ENCODE measurements around the gene PARVB. TPM values are rescaled to one million over a fixed set of nuclear protein-coding genes. Genes with fewer than 3 reads are reported as not detected.

The PARVB gene
- total RNA-seq, 1 donor from 2014 or later, result 94.6 TPM

DNA sequence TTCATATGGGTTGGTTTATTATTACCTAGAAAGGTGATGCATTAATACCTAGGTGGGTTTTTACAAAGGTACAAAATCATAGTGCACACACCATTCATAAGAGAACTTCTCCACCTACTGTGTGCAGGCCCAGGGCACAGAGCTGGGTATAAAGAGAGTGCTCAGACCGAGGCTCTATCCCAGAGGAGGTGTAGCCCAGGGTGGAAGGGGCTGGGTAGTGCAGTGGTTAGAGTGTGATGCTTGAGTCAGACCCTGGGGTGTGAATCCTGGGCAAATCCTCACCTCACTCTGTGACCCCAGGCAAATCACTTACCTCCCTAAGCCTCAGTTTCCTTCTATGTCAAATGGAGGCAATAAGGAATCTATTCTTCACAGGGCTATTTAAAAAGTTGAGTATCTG lies 188.8 kb downstream of the PARVB start:
- TF ChIP-seq CTCF (IDR thresholded peaks at IDR 0.05; ENCODE audit: insufficient read depth, low read length, poor library complexity, severe bottlenecking), result no peak
- Histone ChIP-seq H3K4me3 (ENCODE audit: low read depth, low read length) (no peak overlapping the region), H3K36me3 (ENCODE audit: control insufficient read depth, insufficient read depth, low read length) (no peaks in the 10 kb centered on the region), H3K27me3 (ENCODE audit: control insufficient read depth, insufficient read depth, low read length) (no peaks in the 10 kb centered on the region)
- no peak for DNase-seq (ENCODE audit: low read depth)

- TF ChIP-seq CTCF (IDR thresholded peaks at IDR 0.05; ENCODE audit: insufficient read depth, low read length, poor library complexity, severe bottlenecking), result no peak
- DNase-seq (ENCODE audit: low read depth), result no peak
- no peaks in the 10 kb centered on the region for H3K36me3 ChIP-seq (ENCODE audit: control insufficient read depth, insufficient read depth, low read length)
- H3K27me3 ChIP-seq (ENCODE audit: control insufficient read depth, insufficient read depth, low read length), result no peaks in the 10 kb centered on the region
- H3K4me3 ChIP-seq (ENCODE audit: low read depth, low read length), result no peak overlapping the region
Measured at GRCh38 chr22:44213489-44214043, 189.5 kb downstream of the PARVB start.

DNA sequence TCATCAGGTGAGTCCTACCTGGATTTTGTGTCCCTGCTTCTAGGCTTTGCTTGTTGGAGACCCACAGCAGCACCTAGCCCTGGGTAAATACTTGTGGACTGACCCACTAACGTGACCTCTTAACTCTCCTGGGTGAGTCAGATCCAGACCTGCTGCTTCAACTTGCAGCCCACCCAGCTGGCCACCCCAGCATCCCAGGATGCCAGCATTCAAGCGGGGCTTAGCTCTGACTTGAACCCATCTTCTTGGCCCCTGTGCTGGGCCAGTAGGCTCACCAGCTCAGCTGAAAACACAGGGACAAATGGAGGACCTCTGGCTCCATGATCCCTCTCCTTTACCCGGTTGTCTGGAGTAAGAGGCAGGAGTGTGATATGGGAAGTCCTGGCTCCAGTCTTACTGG lies 190.1 kb downstream of the PARVB start:
- no peak for TF ChIP-seq CTCF (IDR thresholded peaks at IDR 0.05; ENCODE audit: insufficient read depth, low read length, poor library complexity, severe bottlenecking)
- no peaks in the 10 kb centered on the region for H3K36me3 ChIP-seq (ENCODE audit: control insufficient read depth, insufficient read depth, low read length)
- DNase-seq (ENCODE audit: low read depth), result no peak
- no peak overlapping the region for H3K4me3 ChIP-seq (ENCODE audit: low read depth, low read length)
- H3K27me3 ChIP-seq (ENCODE audit: control insufficient read depth, insufficient read depth, low read length), result no peaks in the 10 kb centered on the region

- Histone ChIP-seq H3K36me3 (ENCODE audit: control insufficient read depth, insufficient read depth, low read length) (no peaks in the 10 kb centered on the region), H3K4me3 (ENCODE audit: low read depth, low read length) (no peak overlapping the region), H3K27me3 (ENCODE audit: control insufficient read depth, insufficient read depth, low read length) (no peaks in the 10 kb centered on the region)
- TF ChIP-seq CTCF (IDR thresholded peaks at IDR 0.05; ENCODE audit: insufficient read depth, low read length, poor library complexity, severe bottlenecking), result no peak
- DNase-seq (ENCODE audit: low read depth), result no peak
Measured at GRCh38 chr22:44214764-44215163, 190.7 kb downstream of the PARVB start.

GRCh38 chr22:44215287-44215686 lies 191.2 kb downstream of the PARVB start:
- H3K4me3 ChIP-seq (ENCODE audit: low read depth, low read length), result no peak overlapping the region
- TF ChIP-seq CTCF (IDR thresholded peaks at IDR 0.05; ENCODE audit: insufficient read depth, low read length, poor library complexity, severe bottlenecking), result no peak
- no peaks in the 10 kb centered on the region for H3K36me3 ChIP-seq (ENCODE audit: control insufficient read depth, insufficient read depth, low read length)
- H3K27me3 ChIP-seq (ENCODE audit: control insufficient read depth, insufficient read depth, low read length), result no peaks in the 10 kb centered on the region
- DNase-seq (ENCODE audit: low read depth), result no peak

DNA sequence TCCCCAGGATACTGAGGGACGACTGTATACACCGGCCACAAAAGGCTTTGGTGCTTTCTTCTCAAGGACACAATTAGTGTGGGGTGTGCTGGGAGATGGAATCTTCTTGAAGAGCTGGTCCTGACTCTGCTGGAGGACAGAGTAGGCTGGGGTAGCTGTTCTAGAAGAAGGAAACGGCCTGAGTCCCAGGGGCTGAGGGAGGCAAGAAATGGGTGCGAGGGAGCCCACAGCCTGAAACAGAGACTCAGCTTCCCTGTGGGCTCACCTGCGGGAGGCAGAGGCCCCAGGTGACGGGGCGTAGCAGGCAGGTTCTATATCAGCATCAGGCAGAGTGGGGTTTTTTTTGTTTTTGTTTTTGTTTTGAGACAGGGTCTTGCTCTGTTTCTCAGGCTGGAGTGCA lies 193.2 kb downstream of the PARVB start:
- TF ChIP-seq CTCF (IDR thresholded peaks at IDR 0.05; ENCODE audit: insufficient read depth, low read length, poor library complexity, severe bottlenecking), result no peak
- Histone ChIP-seq H3K4me3 (ENCODE audit: low read depth, low read length) (no peak overlapping the region), H3K27me3 (ENCODE audit: control insufficient read depth, insufficient read depth, low read length) (peaks cover 2% of the 10 kb centered on the region), H3K36me3 (ENCODE audit: control insufficient read depth, insufficient read depth, low read length) (no peaks in the 10 kb centered on the region)
- DNase-seq (ENCODE audit: low read depth), result no peak
